Measurements from ENCODE around the gene HSPA1A.
"Not testable (repeated sequence)": the region's sequence is repeated elsewhere in the genome, so short reads cannot be mapped to it uniquely, and the experiment has no call there.

The HSPA1A gene

GRCh38 chr6:31781244-31782125 is 33.9 kb upstream of the HSPA1A start:
- no peak for DNase-seq

GRCh38 chr6:31782126-31782855 is 33.1 kb upstream of the HSPA1A start:
- no peak for DNase-seq

GRCh38 chr6:31784098-31784925 is 31.0 kb upstream of the HSPA1A start:
- no peak for DNase-seq

- no peak for DNase-seq
These were observed 29.9 kb upstream of the HSPA1A start for GRCh38 chr6:31785475-31785874.

- peak; percentile 33 for DNase-seq
These were observed 23.8 kb upstream of the HSPA1A start for GRCh38 chr6:31791324-31792089.

GRCh38 chr6:31792090-31792374 is 23.3 kb upstream of the HSPA1A start:
- DNase-seq, result no peak

GRCh38 chr6:31792761-31793171 is 22.6 kb upstream of the HSPA1A start:
- DNase-seq, result no peak

GRCh38 chr6:31793927-31794245 is 21.5 kb upstream of the HSPA1A start:
- not testable (repeated sequence) for DNase-seq

GRCh38 chr6:31794294-31794865 is 21.0 kb upstream of the HSPA1A start:
- no peak for DNase-seq

- DNase-seq, result no peak
These were observed 20.3 kb upstream of the HSPA1A start for GRCh38 chr6:31794866-31795615.

GRCh38 chr6:31795616-31796298 is 19.6 kb upstream of the HSPA1A start, which contains the start of gene VARS1:
VARS1 (minus strand) TSS chr6:31795752; CDS start chr6:31795217, 535 bp downstream.
- peak; percentile 80 for DNase-seq

GRCh38 chr6:31796993-31797385 is 18.4 kb upstream of the HSPA1A start:
- DNase-seq, result no peak

GRCh38 chr6:31797588-31797987 is 17.8 kb upstream of the HSPA1A start:
- peak; percentile 19 for DNase-seq

- DNase-seq, result no peak
These were observed 15.6 kb upstream of the HSPA1A start for GRCh38 chr6:31799781-31800180.

- not testable (repeated sequence) for DNase-seq
These were observed 14.1 kb upstream of the HSPA1A start for GRCh38 chr6:31801031-31801927.

GRCh38 chr6:31805939-31806469 is 9.3 kb upstream of the HSPA1A start:
- DNase-seq, result no peak

- peak; percentile 95 for DNase-seq
These were observed 8.7 kb upstream of the HSPA1A start, which contains the start of gene LSM2 for GRCh38 chr6:31806470-31807272. LSM2 (minus strand) TSS chr6:31806966; CDS start chr6:31806757, 209 bp downstream.

GRCh38 chr6:31808599-31808998 is 6.7 kb upstream of the HSPA1A start:
- not testable (repeated sequence) for DNase-seq
